ENCODE data around the gene ADAMTSL1.

GRCh38 chr9:18770131-18770908 is 296.4 kb downstream of the ADAMTSL1 start:
- no peak for TF ChIP-seq CTCF (IDR thresholded peaks at IDR 0.05 in 2 of 3, conservative IDR thresholded peaks at IDR 0.05 in 1 of 3; ENCODE audit: borderline replicate concordance in 1 of 3, insufficient read depth in 1 of 3, low read depth in 2 of 3, low read length in 2 of 3)
- no peak for TF ChIP-seq REST (IDR thresholded peaks at IDR 0.05; ENCODE audit: low read depth)
- TF ChIP-seq POLR2AphosphoS5 (IDR thresholded peaks at IDR 0.05; ENCODE audit: low read depth, low read length), result no peak
- TF ChIP-seq POLR2A (IDR thresholded peaks at IDR 0.05; ENCODE audit: borderline replicate concordance, extremely low read depth, insufficient read depth, insufficient read length), result no peak
